Lower lobe of right lung (tissue), 2 donors: Measurements from ENCODE around the gene C5. TPM values are rescaled to one million over a fixed set of nuclear protein-coding genes. Genes with fewer than 3 reads are reported as not detected.

Source experiments
- ATAC-seq, 2 donors: fragments of 200-7000 bp; cut with Tn5 transposase; one replicate each; pipeline ENCODE4 v1.9.1; 2020 to 2022; ENCODE audit warnings: mild to moderate bottlenecking in 2 of 2, moderate library complexity in 2 of 2
- DNase-seq: peaks from one replicate; pipeline ENCODE4 v3.0.0-alpha.2; 2020
- H3K27ac ChIP-seq: fragments of 200-600 bp; one replicate; pipeline ENCODE4 v1.8.0; 2022
- H3K27me3 ChIP-seq: fragments of 200-600 bp; one replicate; pipeline ENCODE4 v1.8.0; 2022; ENCODE audit warnings: low read depth
- H3K36me3 ChIP-seq: fragments of 200-600 bp; one replicate; pipeline ENCODE4 v1.8.0; 2022; ENCODE audit warnings: mild to moderate bottlenecking
- H3K4me1 ChIP-seq: fragments of 200-600 bp; one replicate; pipeline ENCODE4 v1.8.0; 2022
- H3K4me3 ChIP-seq: fragments of 200-600 bp; one replicate; pipeline ENCODE4 v1.8.0; 2022; ENCODE audit warnings: mild to moderate bottlenecking
- H3K9me3 ChIP-seq: fragments of 200-600 bp; one replicate; pipeline ENCODE4 v1.8.0; 2022
- intact Hi-C: fragments of 100-400 bp; cut with DNase I; formaldehyde crosslinking; loops from one replicate; pipeline ENCODE4 v1.11.0; 2022
- total RNA-seq: library from RNA; stranded (reverse); fragmentation: NEBNext Ultra II Directional; extraction: Animal tissue kit (Norgen Biotek cat#: 25700); gene quantifications from one replicate; pipeline ENCODE4 v1.2.1, GENCODE V29; 2021
- TF ChIP-seq, protein P1 (sequence below): fragments of 200-600 bp; IDR thresholded peaks from one replicate; pipeline ENCODE4 v1.8.0; 2022; ENCODE audit warnings: antibody characterized with exemption, mild to moderate bottlenecking
- donor health status: DM: no; HTN: yes; CAD: no; lungs with severe emphysema.

Gene C5
- total RNA-seq, 1 donor from 2014 or later = 22.1 TPM

DNA sequence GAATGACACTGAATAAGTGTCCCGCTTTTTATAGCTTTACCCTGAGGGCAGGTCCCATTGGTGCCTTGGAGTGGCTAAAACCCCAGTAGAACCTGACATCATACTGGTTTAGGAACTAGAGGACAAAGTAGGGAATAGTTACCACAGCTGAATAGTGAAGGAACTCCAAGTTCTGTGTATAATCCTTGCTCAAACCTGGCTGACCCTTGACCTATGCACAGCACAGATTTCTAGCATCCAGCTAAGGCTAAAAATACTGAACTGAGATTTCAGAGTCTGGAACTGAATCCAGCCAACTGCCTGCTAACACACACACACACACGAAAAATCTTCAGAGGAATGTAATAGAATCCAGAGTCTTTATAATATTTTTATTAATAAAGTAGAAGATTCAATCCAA, 50.8 kb downstream of the C5 start:
- TF ChIP-seq, protein P1, sequence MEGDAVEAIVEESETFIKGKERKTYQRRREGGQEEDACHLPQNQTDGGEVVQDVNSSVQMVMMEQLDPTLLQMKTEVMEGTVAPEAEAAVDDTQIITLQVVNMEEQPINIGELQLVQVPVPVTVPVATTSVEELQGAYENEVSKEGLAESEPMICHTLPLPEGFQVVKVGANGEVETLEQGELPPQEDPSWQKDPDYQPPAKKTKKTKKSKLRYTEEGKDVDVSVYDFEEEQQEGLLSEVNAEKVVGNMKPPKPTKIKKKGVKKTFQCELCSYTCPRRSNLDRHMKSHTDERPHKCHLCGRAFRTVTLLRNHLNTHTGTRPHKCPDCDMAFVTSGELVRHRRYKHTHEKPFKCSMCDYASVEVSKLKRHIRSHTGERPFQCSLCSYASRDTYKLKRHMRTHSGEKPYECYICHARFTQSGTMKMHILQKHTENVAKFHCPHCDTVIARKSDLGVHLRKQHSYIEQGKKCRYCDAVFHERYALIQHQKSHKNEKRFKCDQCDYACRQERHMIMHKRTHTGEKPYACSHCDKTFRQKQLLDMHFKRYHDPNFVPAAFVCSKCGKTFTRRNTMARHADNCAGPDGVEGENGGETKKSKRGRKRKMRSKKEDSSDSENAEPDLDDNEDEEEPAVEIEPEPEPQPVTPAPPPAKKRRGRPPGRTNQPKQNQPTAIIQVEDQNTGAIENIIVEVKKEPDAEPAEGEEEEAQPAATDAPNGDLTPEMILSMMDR = no peak
- H3K4me1 ChIP-seq = no peaks in the 10 kb centered on the region
- no peaks in the 10 kb centered on the region for H3K27me3 ChIP-seq
- intact Hi-C loops = no loop called here
- no peak overlapping the region for H3K27ac ChIP-seq
- H3K4me3 ChIP-seq = no peak overlapping the region
- no peaks in the 10 kb centered on the region for H3K36me3 ChIP-seq
- DNase-seq (no peak), ATAC-seq (no peak)
- no peaks in the 10 kb centered on the region for H3K9me3 ChIP-seq

DNA sequence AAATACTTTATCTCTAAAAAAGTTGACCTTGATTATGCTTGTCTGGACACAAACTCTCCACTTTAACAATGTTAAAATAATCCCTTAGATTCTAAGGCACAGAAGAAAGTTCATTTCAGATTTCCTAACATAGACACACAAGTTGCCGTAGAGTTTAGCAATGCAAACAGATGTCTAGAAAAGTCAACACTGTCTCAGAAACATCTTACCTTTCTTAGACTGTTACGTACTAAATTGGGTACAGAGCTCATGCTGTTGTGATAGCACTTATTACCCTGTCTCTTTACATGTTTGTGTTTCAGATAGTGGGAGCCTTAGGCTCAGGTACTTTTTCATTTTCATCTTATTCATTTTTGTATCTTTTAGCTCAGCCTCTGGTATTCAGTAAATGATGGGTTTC, 52.0 kb downstream of the C5 start:
- H3K36me3 ChIP-seq = no peaks in the 10 kb centered on the region
- intact Hi-C loops = no loop called here
- H3K9me3 ChIP-seq = no peaks in the 10 kb centered on the region
- no peak for ATAC-seq
- no peaks in the 10 kb centered on the region for H3K4me1 ChIP-seq
- H3K27ac ChIP-seq = no peak overlapping the region
- DNase-seq = no peak
- no peak overlapping the region for H3K4me3 ChIP-seq
- TF ChIP-seq, protein P1 = no peak
- no peaks in the 10 kb centered on the region for H3K27me3 ChIP-seq

DNA sequence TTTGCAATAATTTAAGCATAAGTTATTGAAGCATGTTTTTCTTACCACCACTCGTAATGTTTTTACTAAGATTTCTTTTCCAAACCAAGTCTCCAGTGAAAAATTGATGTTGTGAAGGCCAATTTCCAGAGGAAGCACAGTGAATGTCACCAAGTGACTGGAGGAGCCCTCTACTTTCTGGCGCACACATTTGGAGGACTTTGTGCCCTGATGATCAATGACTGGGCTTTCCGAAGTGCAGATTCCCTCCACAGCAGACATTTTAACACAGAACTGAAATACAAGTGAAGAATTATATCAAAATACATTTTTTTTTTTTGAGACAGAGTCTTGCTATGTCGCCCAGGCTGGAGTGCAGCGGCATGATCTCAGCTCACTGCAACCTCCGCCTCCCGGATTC, 52.6 kb downstream of the C5 start:
- H3K4me1 ChIP-seq = no peaks in the 10 kb centered on the region
- intact Hi-C loops = no loop called here
- no peaks in the 10 kb centered on the region for H3K27me3 ChIP-seq
- DNase-seq (no peak), ATAC-seq (no peak)
- no peak overlapping the region for H3K4me3 ChIP-seq
- TF ChIP-seq, protein P1 = no peak
- H3K36me3 ChIP-seq = no peaks in the 10 kb centered on the region
- H3K27ac ChIP-seq = no peak overlapping the region
- no peaks in the 10 kb centered on the region for H3K9me3 ChIP-seq

DNA sequence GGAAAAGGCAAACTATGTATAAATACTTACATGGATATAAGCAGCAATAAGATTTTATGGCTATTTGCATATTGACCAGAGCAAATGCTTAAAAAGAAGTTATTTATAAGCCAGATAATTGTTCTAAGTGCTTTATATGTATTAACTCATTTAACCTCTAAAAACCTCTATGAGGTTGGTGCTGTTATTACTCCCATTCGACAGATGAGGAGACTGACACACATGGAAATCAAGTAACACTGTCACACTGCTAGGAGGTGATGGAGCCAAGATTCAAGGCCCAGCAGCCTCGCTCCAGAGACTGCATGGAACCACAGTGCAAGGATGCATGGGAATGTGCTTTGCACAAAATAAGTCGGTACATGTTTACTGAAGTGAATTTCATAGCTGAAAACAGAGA, 53.7 kb downstream of the C5 start:
- Histone ChIP-seq H3K27me3 (no peaks in the 10 kb centered on the region), H3K36me3 (no peaks in the 10 kb centered on the region), H3K4me3 (no peak overlapping the region), H3K4me1 (no peaks in the 10 kb centered on the region), H3K27ac (no peak overlapping the region), H3K9me3 (no peaks in the 10 kb centered on the region)
- intact Hi-C loops = no loop called here
- ATAC-seq (no peak), DNase-seq (no peak)
- TF ChIP-seq, protein P1 = no peak

DNA sequence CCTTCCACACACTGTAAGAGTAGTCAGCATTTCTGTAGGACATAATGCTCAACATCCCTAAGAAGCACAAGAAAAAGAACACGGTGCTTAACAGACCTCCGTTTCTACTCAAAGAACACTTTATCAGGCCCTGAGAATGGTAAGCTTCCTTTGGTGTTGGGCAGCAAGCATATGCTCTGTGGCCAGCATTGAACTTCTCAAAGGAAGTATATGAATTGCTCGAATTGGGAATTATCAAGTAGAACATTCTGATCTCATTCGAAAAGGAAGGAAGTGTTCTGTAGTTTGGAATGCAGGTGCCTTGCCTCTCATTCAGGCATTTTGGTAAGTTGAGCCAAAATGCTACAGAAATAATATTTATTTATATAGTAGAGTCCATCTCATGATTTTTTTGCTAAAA, 61.0 kb downstream of the C5 start:
- intact Hi-C loops = no loop called here
- Histone ChIP-seq H3K27ac (no peak overlapping the region), H3K4me1 (peaks cover 4% of the 10 kb centered on the region), H3K4me3 (no peak overlapping the region), H3K9me3 (no peaks in the 10 kb centered on the region), H3K36me3 (no peaks in the 10 kb centered on the region), H3K27me3 (no peaks in the 10 kb centered on the region)
- ATAC-seq = no peak
- TF ChIP-seq, protein P1 = no peak
- DNase-seq = no peak

DNA sequence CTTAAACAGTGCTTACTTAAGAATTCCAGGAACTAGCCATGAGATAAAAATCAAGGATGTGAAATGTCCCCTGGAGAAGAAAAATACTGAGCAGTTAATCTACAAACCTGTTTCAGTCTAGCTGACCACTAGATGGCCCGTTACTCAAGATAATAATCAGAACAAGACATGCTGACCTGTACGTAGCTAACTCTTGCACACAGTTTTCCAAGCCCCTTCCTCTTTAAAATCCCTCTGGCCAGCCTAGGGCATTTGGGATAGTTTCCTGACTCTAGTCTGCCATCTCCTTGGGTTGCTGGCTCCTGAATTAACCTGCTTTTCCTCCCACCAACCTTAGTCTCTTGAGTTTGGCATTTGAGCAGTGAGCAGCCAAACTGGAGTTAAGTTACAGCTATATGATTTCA, 64.3 kb downstream of the C5 start:
- H3K36me3 ChIP-seq = no peaks in the 10 kb centered on the region
- intact Hi-C loops = no loop called here
- peak; percentile 53 to 90 for ATAC-seq
- TF ChIP-seq, protein P1 = peak; percentile 49
- peaks cover 4% of the 10 kb centered on the region for H3K4me1 ChIP-seq
- no peak overlapping the region for H3K27ac ChIP-seq
- no peaks in the 10 kb centered on the region for H3K27me3 ChIP-seq
- DNase-seq = no peak
- H3K4me3 ChIP-seq = no peak overlapping the region
- H3K9me3 ChIP-seq = no peaks in the 10 kb centered on the region
